ENCODE results near the gene ERCC2.
A peak's percentile ranks its signal among the peaks of the same experiment; 100 is the strongest.

ERCC2 gene

GRCh38 chr19:45402298-45403061, 32.1 kb upstream of the ERCC2 start:
- no peak overlapping the region for H2BK120ac ChIP-seq (ENCODE audit: low read depth, low read length)
- H3K9ac ChIP-seq (ENCODE audit: low read length) = no peak overlapping the region
- peak overlapping the region; percentile 48 for H3K4me2 ChIP-seq (ENCODE audit: low read length, poor library complexity, severe bottlenecking)
- H2BK5ac ChIP-seq (ENCODE audit: low read depth, low read length, poor library complexity, severe bottlenecking) = no peak overlapping the region
- H3K36me3 ChIP-seq (ENCODE audit: control insufficient read depth in 1 of 2, insufficient read depth in 2 of 2, low read depth in 1 of 2, low read length in 2 of 2) = peaks cover 0 to 5% of the 10 kb centered on the region in 2 experiments
- no peak overlapping the region for H4K91ac ChIP-seq (ENCODE audit: low read length)
- H3K23ac ChIP-seq (ENCODE audit: low read length in 2 of 2) = no peak overlapping the region
- no peak overlapping the region for H2AK5ac ChIP-seq (ENCODE audit: low read length, severe bottlenecking)
- no peaks in the 10 kb centered on the region for H3K9me3 ChIP-seq (ENCODE audit: control insufficient read depth, low read length)
- H3K27ac ChIP-seq (ENCODE audit: low read length, poor library complexity, severe bottlenecking) = no peak overlapping the region
- WGBS = 15% methylated on average over 35 of the region's 40 CpGs
- H3K4me1 ChIP-seq (ENCODE audit: control insufficient read depth, insufficient read depth, low read depth, low read length) = peaks cover 34% of the 10 kb centered on the region
- no peak overlapping the region for H3K18ac ChIP-seq (ENCODE audit: low read depth in 1 of 2, low read length in 2 of 2)
- no peak overlapping the region for H4K8ac ChIP-seq (ENCODE audit: low read length)
- H2BK15ac ChIP-seq (ENCODE audit: low read depth, poor library complexity, severe bottlenecking) = peak overlapping the region; percentile 68
- DNase-seq = peak; percentile 37
- no peak overlapping the region for H3K4me3 ChIP-seq (ENCODE audit: insufficient read depth in 1 of 2, low read depth in 1 of 2, low read length in 2 of 2)
- H3K79me1 ChIP-seq (replicated peaks; ENCODE audit: low read length, poor library complexity, severe bottlenecking) = peaks cover 31% of the 10 kb centered on the region
- no peaks in the 10 kb centered on the region for H3K27me3 ChIP-seq (ENCODE audit: control insufficient read depth in 1 of 2, insufficient read depth in 1 of 2, low read length in 2 of 2)
- no peak overlapping the region for H3K4ac ChIP-seq (ENCODE audit: low read depth in 1 of 2, low read length in 2 of 2)
- peak overlapping the region in 1 of 2 experiments; percentile 43 for H2BK12ac ChIP-seq (ENCODE audit: low read length in 2 of 2)
- H2AFZ ChIP-seq (ENCODE audit: low read depth, low read length) = no peak overlapping the region
- H3K14ac ChIP-seq (ENCODE audit: low read length in 2 of 2) = no peak overlapping the region

DNA sequence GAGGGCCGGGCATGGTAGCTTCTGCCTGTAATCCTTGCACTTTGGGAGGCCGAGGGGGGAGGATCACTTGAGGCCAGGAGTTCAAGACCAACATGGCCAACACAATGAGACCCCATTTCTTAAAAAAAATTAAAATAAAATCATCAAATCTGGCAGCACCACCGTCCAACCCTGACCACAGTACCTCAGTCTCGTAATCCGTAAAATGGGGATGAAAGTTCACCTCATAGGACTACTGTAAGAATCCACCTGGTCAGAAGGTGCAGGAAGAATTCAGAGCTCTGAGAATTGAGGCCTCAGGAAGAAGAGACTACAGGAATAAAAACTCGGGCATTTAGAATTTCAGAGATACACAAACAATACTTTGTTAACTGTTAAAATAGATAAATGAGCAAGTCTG, 31.4 kb upstream of the ERCC2 start:
- H2BK12ac ChIP-seq (ENCODE audit: low read length in 2 of 2) = no peak overlapping the region
- no peak overlapping the region for H3K14ac ChIP-seq (ENCODE audit: low read length in 2 of 2)
- peaks cover 0 to 8% of the 10 kb centered on the region in 2 experiments for H3K36me3 ChIP-seq (ENCODE audit: control insufficient read depth in 1 of 2, insufficient read depth in 2 of 2, low read depth in 1 of 2, low read length in 2 of 2)
- H4K91ac ChIP-seq (ENCODE audit: low read length) = no peak overlapping the region
- no peak overlapping the region for H3K9ac ChIP-seq (ENCODE audit: low read length)
- H3K27ac ChIP-seq (ENCODE audit: low read length, poor library complexity, severe bottlenecking) = no peak overlapping the region
- H2BK5ac ChIP-seq (ENCODE audit: low read depth, low read length, poor library complexity, severe bottlenecking) = no peak overlapping the region
- H3K27me3 ChIP-seq (ENCODE audit: control insufficient read depth in 1 of 2, insufficient read depth in 1 of 2, low read length in 2 of 2) = no peaks in the 10 kb centered on the region
- no peak overlapping the region for H3K23ac ChIP-seq (ENCODE audit: low read length in 2 of 2)
- no peak overlapping the region for H2AFZ ChIP-seq (ENCODE audit: low read depth, low read length)
- no peak for DNase-seq
- no peak overlapping the region for H2AK5ac ChIP-seq (ENCODE audit: low read length, severe bottlenecking)
- 91% methylated on average over 4 of the region's 6 CpGs for WGBS
- peaks cover 29% of the 10 kb centered on the region for H3K79me1 ChIP-seq (replicated peaks; ENCODE audit: low read length, poor library complexity, severe bottlenecking)
- H3K9me3 ChIP-seq (ENCODE audit: control insufficient read depth, low read length) = no peaks in the 10 kb centered on the region
- H2BK15ac ChIP-seq (ENCODE audit: low read depth, poor library complexity, severe bottlenecking) = no peak overlapping the region
- H4K8ac ChIP-seq (ENCODE audit: low read length) = no peak overlapping the region
- H3K4me3 ChIP-seq (ENCODE audit: insufficient read depth in 1 of 2, low read depth in 1 of 2, low read length in 2 of 2) = no peak overlapping the region
- no peak overlapping the region for H3K18ac ChIP-seq (ENCODE audit: low read depth in 1 of 2, low read length in 2 of 2)
- H2BK120ac ChIP-seq (ENCODE audit: low read depth, low read length) = no peak overlapping the region
- H3K4me1 ChIP-seq (ENCODE audit: control insufficient read depth, insufficient read depth, low read depth, low read length) = peaks cover 34% of the 10 kb centered on the region
- H3K4me2 ChIP-seq (ENCODE audit: low read length, poor library complexity, severe bottlenecking) = no peak overlapping the region
- no peak overlapping the region for H3K4ac ChIP-seq (ENCODE audit: low read depth in 1 of 2, low read length in 2 of 2)

DNA sequence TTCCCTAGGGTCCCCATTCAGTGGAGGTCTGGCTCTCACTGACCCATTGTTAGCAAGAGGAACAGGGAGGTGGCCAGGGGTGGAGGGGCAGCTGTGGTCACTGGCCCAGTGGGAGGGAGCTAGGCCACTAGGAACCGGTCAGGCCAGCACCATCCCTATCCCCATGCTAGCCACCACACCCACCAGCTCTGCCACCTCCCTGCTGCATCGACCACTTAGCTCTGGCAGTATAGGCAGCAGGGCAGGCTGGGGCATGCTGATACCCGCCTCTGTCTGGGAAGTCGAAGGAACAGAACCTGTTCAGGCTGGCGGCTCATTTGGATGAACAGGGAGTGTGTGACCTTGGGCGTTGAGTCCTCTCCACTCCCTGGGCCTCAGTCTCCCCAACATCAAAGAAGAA, 29.8 kb upstream of the ERCC2 start:
- Histone ChIP-seq H4K91ac (ENCODE audit: low read length) (no peak overlapping the region), H3K79me1 (replicated peaks; ENCODE audit: low read length, poor library complexity, severe bottlenecking) (peaks cover 26% of the 10 kb centered on the region), H4K8ac (ENCODE audit: low read length) (no peak overlapping the region), H3K9ac (ENCODE audit: low read length) (no peak overlapping the region), H3K4ac (ENCODE audit: low read depth in 1 of 2, low read length in 2 of 2) (no peak overlapping the region), H3K4me3 (ENCODE audit: insufficient read depth in 1 of 2, low read depth in 1 of 2, low read length in 2 of 2) (peak overlapping the region in 1 of 2 experiments; percentile 14), H2BK12ac (ENCODE audit: low read length in 2 of 2) (no peak overlapping the region), H3K18ac (ENCODE audit: low read depth in 1 of 2, low read length in 2 of 2) (no peak overlapping the region), H3K14ac (ENCODE audit: low read length in 2 of 2) (no peak overlapping the region), H2BK15ac (ENCODE audit: low read depth, poor library complexity, severe bottlenecking) (no peak overlapping the region), H3K27ac (ENCODE audit: low read length, poor library complexity, severe bottlenecking) (no peak overlapping the region), H3K4me1 (ENCODE audit: control insufficient read depth, insufficient read depth, low read depth, low read length) (peaks cover 28% of the 10 kb centered on the region), H3K23ac (ENCODE audit: low read length in 2 of 2) (no peak overlapping the region), H2AK5ac (ENCODE audit: low read length, severe bottlenecking) (no peak overlapping the region), H3K9me3 (ENCODE audit: control insufficient read depth, low read length) (no peaks in the 10 kb centered on the region), H2BK5ac (ENCODE audit: low read depth, low read length, poor library complexity, severe bottlenecking) (no peak overlapping the region), H3K36me3 (ENCODE audit: control insufficient read depth in 1 of 2, insufficient read depth in 2 of 2, low read depth in 1 of 2, low read length in 2 of 2) (peaks cover 0 to 24% of the 10 kb centered on the region in 2 experiments), H3K4me2 (ENCODE audit: low read length, poor library complexity, severe bottlenecking) (no peak overlapping the region), H2BK120ac (ENCODE audit: low read depth, low read length) (no peak overlapping the region), H2AFZ (ENCODE audit: low read depth, low read length) (no peak overlapping the region), H3K27me3 (ENCODE audit: control insufficient read depth in 1 of 2, insufficient read depth in 1 of 2, low read length in 2 of 2) (no peaks in the 10 kb centered on the region)
- WGBS = 85% methylated on average over 6 of the region's 6 CpGs
- DNase-seq = no peak

DNA sequence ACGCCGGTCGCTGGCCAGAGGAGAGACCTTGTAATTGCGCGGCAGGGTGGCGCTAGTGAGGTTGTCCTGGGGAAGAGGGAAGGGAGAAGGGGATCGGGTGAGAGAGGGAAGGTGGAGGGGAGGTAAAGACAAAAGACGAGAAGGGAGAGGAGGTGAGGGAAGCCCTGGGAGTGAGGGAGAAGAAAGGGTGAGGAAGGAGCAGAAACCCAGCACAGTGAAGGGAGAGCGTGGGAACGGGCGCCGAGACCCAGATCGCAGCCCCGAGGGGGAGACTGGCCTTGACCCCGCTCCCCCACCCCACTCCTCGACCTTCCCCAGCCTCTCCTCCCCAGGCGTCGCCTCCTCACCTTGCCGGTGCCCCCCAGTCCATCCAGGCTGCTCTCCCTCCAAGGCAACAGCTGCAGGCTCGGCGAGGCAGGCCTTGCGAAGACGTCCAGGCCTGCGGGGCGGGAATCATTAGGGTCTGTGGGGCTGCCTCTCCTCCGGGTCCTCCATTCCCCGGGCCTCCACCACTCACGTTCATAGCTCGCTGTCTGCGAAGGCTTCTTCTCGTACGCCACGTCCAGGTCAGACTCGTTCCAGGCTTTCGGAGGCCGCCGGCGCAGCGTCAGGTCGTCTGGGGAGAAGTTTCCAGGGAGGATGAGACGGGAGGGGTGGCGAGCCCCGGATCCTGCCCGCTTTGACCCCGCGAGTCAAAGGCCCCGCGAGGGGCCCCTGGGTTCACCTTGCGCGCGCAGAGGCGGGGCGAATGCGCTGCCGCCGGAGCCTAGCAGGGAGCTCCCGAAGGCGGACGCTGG, 25.6 kb upstream of the ERCC2 start:
- Histone ChIP-seq H2AFZ (ENCODE audit: low read depth, low read length) (no peak overlapping the region), H3K23ac (ENCODE audit: low read length in 2 of 2) (no peak overlapping the region), H2BK5ac (ENCODE audit: low read depth, low read length, poor library complexity, severe bottlenecking) (no peak overlapping the region), H3K9me3 (ENCODE audit: control insufficient read depth, low read length) (no peaks in the 10 kb centered on the region), H3K27me3 (ENCODE audit: control insufficient read depth in 1 of 2, insufficient read depth in 1 of 2, low read length in 2 of 2) (no peaks in the 10 kb centered on the region), H2BK120ac (ENCODE audit: low read depth, low read length) (no peak overlapping the region), H2AK5ac (ENCODE audit: low read length, severe bottlenecking) (no peak overlapping the region), H3K79me1 (replicated peaks; ENCODE audit: low read length, poor library complexity, severe bottlenecking) (peaks cover 12% of the 10 kb centered on the region), H2BK12ac (ENCODE audit: low read length in 2 of 2) (no peak overlapping the region), H2BK15ac (ENCODE audit: low read depth, poor library complexity, severe bottlenecking) (peak overlapping the region; percentile 3), H3K18ac (ENCODE audit: low read depth in 1 of 2, low read length in 2 of 2) (no peak overlapping the region), H3K27ac (ENCODE audit: low read length, poor library complexity, severe bottlenecking) (no peak overlapping the region), H3K14ac (ENCODE audit: low read length in 2 of 2) (no peak overlapping the region), H3K4me3 (ENCODE audit: insufficient read depth in 1 of 2, low read depth in 1 of 2, low read length in 2 of 2) (no peak overlapping the region), H4K91ac (ENCODE audit: low read length) (no peak overlapping the region), H3K36me3 (ENCODE audit: control insufficient read depth in 1 of 2, insufficient read depth in 2 of 2, low read depth in 1 of 2, low read length in 2 of 2) (peaks cover 0 to 43% of the 10 kb centered on the region in 2 experiments), H3K4me2 (ENCODE audit: low read length, poor library complexity, severe bottlenecking) (no peak overlapping the region), H3K4ac (ENCODE audit: low read depth in 1 of 2, low read length in 2 of 2) (no peak overlapping the region), H3K9ac (ENCODE audit: low read length) (no peak overlapping the region), H3K4me1 (ENCODE audit: control insufficient read depth, insufficient read depth, low read depth, low read length) (peaks cover 8% of the 10 kb centered on the region), H4K8ac (ENCODE audit: low read length) (no peak overlapping the region)
- 51% methylated on average over 53 of the region's 59 CpGs for WGBS
- DNase-seq = no peak

Data from mesenchymal stem cell (in vitro differentiated cells and primary cell).